Epithelial cell of proximal tubule (primary cell): ENCODE measurements around the gene NR1D1. TPM values are rescaled to one million over a fixed set of nuclear protein-coding genes. Genes with fewer than 3 reads are reported as not detected.

Experiments
- DNase-seq: peaks from one replicate; pipeline ENCODE4 v3.0.0-alpha.2; 2011; ENCODE audit warnings: low read depth
- H3K4me3 ChIP-seq: 2 replicates; pipeline ENCODE4 v1.5.1; 2011; ENCODE audit warnings: low read depth, mild to moderate bottlenecking, low read length
- total RNA-seq: library from RNA; depleted of rRNA; stranded (reverse); fragments of >200 nt; gene quantifications from 2 replicates; pipeline ENCODE4 v1.2.3, GENCODE V29; 2015
- TF ChIP-seq, protein P1 (sequence below): conservative IDR thresholded peaks from 2 replicates; pipeline ENCODE4 v1.5.1; 2012; ENCODE audit warnings: low read depth, mild to moderate bottlenecking, low read length

Gene NR1D1
- total RNA-seq, 1 donor from 2014 or later, result 0.40 TPM

DNA sequence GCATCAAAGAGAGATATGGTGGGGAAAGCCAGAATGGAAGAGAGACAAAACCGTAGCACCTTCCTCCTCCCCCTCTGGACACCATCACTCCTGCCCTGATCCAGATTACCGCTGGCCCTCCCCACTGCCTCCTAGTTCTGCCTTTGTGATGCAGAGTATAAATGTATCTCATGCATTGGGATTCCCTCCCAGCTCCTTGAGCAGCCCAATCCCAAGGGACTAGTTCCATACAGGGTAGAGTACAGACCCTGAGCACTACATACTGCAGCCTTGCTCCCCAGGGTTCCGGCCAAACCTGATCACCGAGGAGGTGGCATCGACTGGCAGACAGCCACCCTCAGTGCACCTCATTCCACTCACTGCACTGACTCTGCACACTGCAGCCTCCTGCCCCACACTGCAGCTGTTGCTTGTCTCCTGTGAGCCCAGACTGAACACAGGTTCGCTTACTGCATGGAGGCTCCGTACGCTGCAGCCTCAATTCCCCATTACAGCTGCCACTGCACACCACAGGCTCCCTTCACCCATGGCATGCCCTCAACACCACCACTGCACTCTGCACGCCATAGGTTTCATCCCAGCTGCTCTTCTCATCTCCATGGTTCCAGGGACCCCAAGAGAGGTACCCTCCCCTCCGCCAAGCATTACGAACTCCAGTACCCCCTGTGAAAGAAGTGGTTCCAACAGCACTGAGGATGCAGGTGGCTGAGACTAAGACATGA, 39.3 kb downstream of the NR1D1 start:
- no peak overlapping the region for H3K4me3 ChIP-seq
- TF ChIP-seq, protein P1, sequence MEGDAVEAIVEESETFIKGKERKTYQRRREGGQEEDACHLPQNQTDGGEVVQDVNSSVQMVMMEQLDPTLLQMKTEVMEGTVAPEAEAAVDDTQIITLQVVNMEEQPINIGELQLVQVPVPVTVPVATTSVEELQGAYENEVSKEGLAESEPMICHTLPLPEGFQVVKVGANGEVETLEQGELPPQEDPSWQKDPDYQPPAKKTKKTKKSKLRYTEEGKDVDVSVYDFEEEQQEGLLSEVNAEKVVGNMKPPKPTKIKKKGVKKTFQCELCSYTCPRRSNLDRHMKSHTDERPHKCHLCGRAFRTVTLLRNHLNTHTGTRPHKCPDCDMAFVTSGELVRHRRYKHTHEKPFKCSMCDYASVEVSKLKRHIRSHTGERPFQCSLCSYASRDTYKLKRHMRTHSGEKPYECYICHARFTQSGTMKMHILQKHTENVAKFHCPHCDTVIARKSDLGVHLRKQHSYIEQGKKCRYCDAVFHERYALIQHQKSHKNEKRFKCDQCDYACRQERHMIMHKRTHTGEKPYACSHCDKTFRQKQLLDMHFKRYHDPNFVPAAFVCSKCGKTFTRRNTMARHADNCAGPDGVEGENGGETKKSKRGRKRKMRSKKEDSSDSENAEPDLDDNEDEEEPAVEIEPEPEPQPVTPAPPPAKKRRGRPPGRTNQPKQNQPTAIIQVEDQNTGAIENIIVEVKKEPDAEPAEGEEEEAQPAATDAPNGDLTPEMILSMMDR, result no peak
- DNase-seq, result no peak

DNA sequence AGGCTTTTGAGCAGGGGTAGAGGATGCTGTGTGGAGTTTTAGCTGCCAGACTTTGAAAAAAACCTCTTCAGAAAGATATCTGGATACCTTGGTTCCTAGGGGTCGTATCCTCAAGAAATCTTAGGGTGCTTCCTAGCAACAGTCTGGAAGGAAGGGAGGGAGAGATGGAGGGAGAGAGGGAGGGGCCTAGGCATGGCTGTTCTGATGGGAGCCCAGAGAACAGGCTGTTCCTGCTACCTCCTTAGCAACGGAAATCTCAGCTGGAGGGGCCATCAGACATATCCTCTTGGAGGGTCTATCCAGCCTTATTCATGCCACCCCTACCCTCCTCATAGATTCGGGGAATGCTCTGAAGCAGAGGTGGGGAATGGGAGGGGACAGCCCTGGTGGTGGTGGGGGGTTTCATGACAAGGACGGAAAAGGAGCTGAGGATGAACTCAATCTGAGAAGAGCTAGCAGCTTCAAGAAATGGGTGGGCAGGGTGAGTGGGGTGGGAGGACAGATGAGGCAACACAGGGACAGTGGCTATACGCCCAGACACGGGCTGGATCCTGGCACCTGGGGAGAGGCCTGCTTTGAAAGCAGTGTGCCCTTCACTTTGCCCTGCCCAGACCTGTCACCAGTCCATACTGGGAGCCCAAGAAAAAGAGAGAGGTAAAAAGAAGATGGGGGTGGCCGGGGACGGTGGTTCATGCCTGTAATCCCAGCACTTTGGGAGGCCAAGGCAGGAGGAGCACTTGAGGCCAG, 40.5 kb downstream of the NR1D1 start:
- H3K4me3 ChIP-seq, result no peak overlapping the region
- DNase-seq, result no peak
- TF ChIP-seq, protein P1, result no peak

DNA sequence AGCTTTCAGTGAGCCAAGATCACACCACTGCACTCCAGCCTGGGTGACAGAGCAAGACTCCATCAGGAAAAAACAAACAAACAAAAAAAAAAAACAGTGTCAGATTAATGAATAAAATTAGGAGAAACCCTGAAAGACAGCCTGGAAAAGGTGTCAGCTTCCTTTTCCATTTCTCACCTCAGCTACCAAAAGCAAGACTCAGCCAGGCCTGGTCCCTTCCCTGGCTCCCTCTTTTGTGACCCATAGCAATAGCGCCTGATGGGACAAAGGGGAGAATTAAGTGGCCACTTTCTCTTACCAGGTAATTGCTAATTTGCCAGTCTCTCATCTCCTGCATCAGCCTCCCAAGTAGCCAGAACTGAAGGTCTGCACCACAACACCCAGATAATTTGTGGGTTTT, 41.5 kb downstream of the NR1D1 start:
- H3K4me3 ChIP-seq, result no peak overlapping the region
- no peak for DNase-seq
- TF ChIP-seq, protein P1, result no peak

DNA sequence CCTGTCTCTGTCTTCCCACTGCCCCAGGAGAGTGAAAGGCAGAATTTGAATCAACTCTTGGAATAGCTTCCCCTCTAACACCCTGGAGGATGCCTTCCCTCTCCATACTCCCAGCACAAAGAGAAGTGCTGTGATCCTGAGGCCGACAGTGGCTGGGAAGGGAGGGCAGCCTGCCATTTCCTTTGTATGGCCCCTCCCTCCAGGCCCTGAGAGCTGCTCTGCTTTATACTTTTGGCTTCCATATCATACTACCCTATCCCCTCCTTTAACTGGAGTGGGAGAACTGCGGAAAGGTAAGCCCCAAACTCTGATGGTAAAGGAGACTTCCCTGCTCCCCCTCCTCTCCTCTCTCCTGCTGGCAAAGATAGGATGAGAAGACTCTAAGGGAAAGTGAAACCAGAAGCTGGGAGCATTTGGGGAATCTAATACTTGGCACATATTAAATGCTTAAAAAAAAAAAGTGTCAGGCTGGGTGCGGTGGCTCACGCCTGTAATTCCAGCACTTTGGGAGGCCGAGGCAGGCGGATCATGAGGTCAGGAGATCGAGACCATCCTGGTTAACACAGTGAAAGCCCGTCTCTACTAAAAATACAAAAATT, 42.1 kb downstream of the NR1D1 start:
- no peak overlapping the region for H3K4me3 ChIP-seq
- no peak for DNase-seq
- TF ChIP-seq, protein P1, result no peak

DNA sequence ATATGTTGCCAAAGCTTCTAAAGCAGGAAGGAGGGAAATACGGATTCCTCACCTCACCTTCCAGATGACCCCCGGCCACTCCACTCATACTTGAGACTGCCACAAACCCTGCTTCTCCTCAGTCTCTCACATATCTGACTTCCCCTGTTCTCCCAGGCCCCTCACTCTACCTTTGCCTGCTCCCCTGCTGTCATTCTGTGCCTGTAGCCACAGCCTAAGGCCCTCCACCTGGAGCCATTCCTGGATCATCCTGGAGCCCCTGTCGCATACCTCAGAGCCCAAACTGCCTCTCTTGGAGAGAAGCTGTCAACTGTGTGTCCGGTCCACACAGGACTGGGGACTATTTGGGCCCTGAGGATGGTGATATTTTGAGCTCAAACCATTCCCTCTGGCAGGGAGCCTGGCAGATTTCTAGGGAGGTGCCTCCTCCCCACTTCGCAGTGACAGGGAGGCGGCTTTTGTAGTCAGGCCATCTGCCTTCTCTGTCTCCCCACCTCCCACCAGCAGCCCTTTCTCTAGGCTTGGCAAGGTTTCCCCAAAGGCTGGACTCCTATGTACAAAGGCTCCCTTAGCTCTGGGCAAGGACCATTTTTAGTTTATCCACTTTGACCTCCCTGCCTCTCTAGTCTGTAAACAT, 43.9 kb downstream of the NR1D1 start:
- TF ChIP-seq, protein P1, result no peak
- H3K4me3 ChIP-seq, result no peak overlapping the region
- no peak for DNase-seq

Other genes with a start within 250 kb of the NR1D1 start
- 0.07 TPM in 1 of 2 replicates, not detected in the other for gene IKZF3, start 236.3 kb downstream of the NR1D1 start, total RNA-seq
- not detected in 2 replicates for gene ZPBP2, start 232.4 kb downstream of the NR1D1 start, total RNA-seq
- gene GSDMB, start 182.0 kb downstream of the NR1D1 start, total RNA-seq, result 3.2 and 3.3 TPM in 2 replicates
- gene ORMDL3, start 173.0 kb downstream of the NR1D1 start, total RNA-seq, result 23.3 and 35.6 TPM in 2 replicates
- not detected in 2 replicates for gene LRRC3C, start 172.9 kb downstream of the NR1D1 start, total RNA-seq
- 0.23 TPM in 1 of 2 replicates, not detected in the other for gene GSDMA, start 137.6 kb downstream of the NR1D1 start, total RNA-seq
- 106 and 191 TPM in 2 replicates for gene PSMD3, start 119.8 kb downstream of the NR1D1 start, total RNA-seq
- not detected in 2 replicates for gene CSF3, start 85.1 kb downstream of the NR1D1 start, total RNA-seq
- 90.0 and 98.6 TPM in 2 replicates for gene MED24, start 46.2 kb downstream of the NR1D1 start, total RNA-seq
- 3.8 and 5.4 TPM in 2 replicates for gene THRA, start 37.6 kb downstream of the NR1D1 start, total RNA-seq
- gene MSL1, start 21.4 kb upstream of the NR1D1 start, total RNA-seq, result 44.5 and 59.3 TPM in 2 replicates
- 40.9 and 58.9 TPM in 2 replicates for gene CASC3, start 39.9 kb upstream of the NR1D1 start, total RNA-seq
- gene RAPGEFL1, start 76.9 kb upstream of the NR1D1 start, total RNA-seq, result 2.1 and 2.8 TPM in 2 replicates
- gene WIPF2, start 118.7 kb upstream of the NR1D1 start, total RNA-seq, result 7.5 and 12.5 TPM in 2 replicates
- gene CDC6, start 187.3 kb upstream of the NR1D1 start, total RNA-seq, result 49.2 and 66.5 TPM in 2 replicates
- 19.5 and 21.9 TPM in 2 replicates for gene RARA, start 208.6 kb upstream of the NR1D1 start, total RNA-seq